ENCODE measurements around the gene TCTN2. TPM values are rescaled to one million over a fixed set of nuclear protein-coding genes. Genes with fewer than 3 reads are reported as not detected.

TCTN2 gene
- total RNA-seq, 1 donor from 2014 or later, result 12.8 TPM

DNA sequence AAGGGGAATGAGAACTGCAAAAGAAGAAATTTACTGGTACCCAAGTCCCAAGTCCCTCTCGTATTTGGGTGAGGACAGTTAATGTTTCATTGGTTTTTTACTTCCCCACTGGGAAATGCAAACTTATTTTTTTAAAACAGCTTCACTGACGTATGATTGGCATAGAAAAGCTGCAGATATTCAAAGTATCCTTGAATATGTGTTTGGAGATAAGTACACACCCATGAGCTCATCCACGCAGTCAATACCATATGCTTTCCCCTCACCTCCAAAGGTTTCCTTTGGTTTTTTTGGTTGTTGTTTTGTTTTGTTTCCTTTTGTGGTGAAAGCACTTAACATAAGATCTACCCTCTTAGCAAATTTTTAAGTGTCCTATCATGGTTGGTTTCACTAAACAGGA lies 13.1 kb downstream of the TCTN2 start:
- DNase-seq (ENCODE audit: extremely low spot score, unreplicated experiment), result no peak
- no peaks in the 10 kb centered on the region for H3K9me3 Mint-ChIP-seq (ENCODE audit: unreplicated experiment)
- H3K27ac Mint-ChIP-seq (ENCODE audit: unreplicated experiment), result no peak overlapping the region
- peaks cover 23% of the 10 kb centered on the region for H3K36me3 Mint-ChIP-seq (ENCODE audit: unreplicated experiment)
- no peaks in the 10 kb centered on the region for H3K4me1 Mint-ChIP-seq (ENCODE audit: unreplicated experiment)
- no peak overlapping the region for H3K4me3 Mint-ChIP-seq (ENCODE audit: unreplicated experiment)
- no peaks in the 10 kb centered on the region for H3K27me3 Mint-ChIP-seq (ENCODE audit: unreplicated experiment)
- TF ChIP-seq CTCF (IDR thresholded peaks at IDR 0.05), result no peak

GRCh38 chr12:123686636-123687190 lies 15.8 kb downstream of the TCTN2 start:
- no peak overlapping the region for H3K4me3 Mint-ChIP-seq (ENCODE audit: unreplicated experiment)
- no peak overlapping the region for H3K27ac Mint-ChIP-seq (ENCODE audit: unreplicated experiment)
- no peaks in the 10 kb centered on the region for H3K4me1 Mint-ChIP-seq (ENCODE audit: unreplicated experiment)
- H3K27me3 Mint-ChIP-seq (ENCODE audit: unreplicated experiment), result no peaks in the 10 kb centered on the region
- H3K9me3 Mint-ChIP-seq (ENCODE audit: unreplicated experiment), result no peaks in the 10 kb centered on the region
- no peak for DNase-seq (ENCODE audit: extremely low spot score, unreplicated experiment)
- TF ChIP-seq CTCF (IDR thresholded peaks at IDR 0.05), result no peak
- H3K36me3 Mint-ChIP-seq (ENCODE audit: unreplicated experiment), result peaks cover 25% of the 10 kb centered on the region

- no peak for DNase-seq (ENCODE audit: extremely low spot score, unreplicated experiment)
- TF ChIP-seq CTCF (IDR thresholded peaks at IDR 0.05), result no peak
- Mint-ChIP-seq H3K9me3 (ENCODE audit: unreplicated experiment) (no peaks in the 10 kb centered on the region), H3K36me3 (ENCODE audit: unreplicated experiment) (peaks cover 23% of the 10 kb centered on the region), H3K4me1 (ENCODE audit: unreplicated experiment) (no peaks in the 10 kb centered on the region), H3K27ac (ENCODE audit: unreplicated experiment) (no peak overlapping the region), H3K4me3 (ENCODE audit: unreplicated experiment) (no peak overlapping the region), H3K27me3 (ENCODE audit: unreplicated experiment) (no peaks in the 10 kb centered on the region)
These were observed 19.4 kb downstream of the TCTN2 start for GRCh38 chr12:123690191-123690840.

DNA sequence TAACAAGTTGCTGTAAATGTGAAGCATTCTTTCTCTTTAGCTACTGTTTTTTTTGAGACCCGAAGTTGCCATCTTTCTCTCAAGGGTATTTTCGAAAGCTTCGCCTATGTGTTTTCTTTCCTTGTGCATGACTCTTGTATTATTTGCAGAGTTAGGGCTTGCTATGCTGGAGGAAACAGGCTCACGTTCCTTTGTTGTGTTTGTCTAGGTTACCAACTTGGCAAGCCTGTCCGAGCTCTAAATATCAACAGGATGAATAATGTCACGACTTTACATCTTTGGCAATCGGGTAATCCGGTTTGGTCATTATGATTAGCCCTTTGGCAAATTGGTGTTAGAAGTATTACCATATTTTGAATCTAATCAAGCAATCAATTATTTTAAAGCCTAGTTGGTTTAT lies 25.3 kb downstream of the TCTN2 start:
- no peaks in the 10 kb centered on the region for H3K9me3 Mint-ChIP-seq (ENCODE audit: unreplicated experiment)
- peaks cover 24% of the 10 kb centered on the region for H3K36me3 Mint-ChIP-seq (ENCODE audit: unreplicated experiment)
- no peak overlapping the region for H3K4me3 Mint-ChIP-seq (ENCODE audit: unreplicated experiment)
- no peak for DNase-seq (ENCODE audit: extremely low spot score, unreplicated experiment)
- H3K27me3 Mint-ChIP-seq (ENCODE audit: unreplicated experiment), result no peaks in the 10 kb centered on the region
- TF ChIP-seq CTCF (IDR thresholded peaks at IDR 0.05), result no peak
- H3K4me1 Mint-ChIP-seq (ENCODE audit: unreplicated experiment), result no peaks in the 10 kb centered on the region
- H3K27ac Mint-ChIP-seq (ENCODE audit: unreplicated experiment), result no peak overlapping the region

DNA sequence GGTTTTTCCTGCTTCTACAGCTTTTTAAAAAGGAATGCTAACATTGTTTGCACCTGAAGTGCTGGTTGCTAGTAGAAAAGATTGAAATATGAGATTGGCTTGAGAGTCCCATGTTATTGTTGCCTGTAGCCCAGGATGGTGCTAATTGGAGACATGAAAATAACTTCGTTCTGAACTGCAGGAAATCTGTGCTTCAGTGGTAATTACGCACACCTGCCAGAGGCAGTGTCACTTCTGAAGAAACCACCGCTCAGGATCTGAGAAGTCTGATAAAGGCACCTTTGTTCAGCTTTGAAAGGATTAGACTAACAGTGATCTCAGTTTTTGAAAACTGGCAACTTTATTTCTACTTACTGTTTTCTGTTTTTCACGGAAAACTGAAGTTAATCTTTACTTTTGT lies 25.7 kb downstream of the TCTN2 start:
- DNase-seq (ENCODE audit: extremely low spot score, unreplicated experiment), result no peak
- H3K36me3 Mint-ChIP-seq (ENCODE audit: unreplicated experiment), result peaks cover 24% of the 10 kb centered on the region
- no peaks in the 10 kb centered on the region for H3K9me3 Mint-ChIP-seq (ENCODE audit: unreplicated experiment)
- no peaks in the 10 kb centered on the region for H3K27me3 Mint-ChIP-seq (ENCODE audit: unreplicated experiment)
- TF ChIP-seq CTCF (IDR thresholded peaks at IDR 0.05), result no peak
- H3K27ac Mint-ChIP-seq (ENCODE audit: unreplicated experiment), result no peak overlapping the region
- no peak overlapping the region for H3K4me3 Mint-ChIP-seq (ENCODE audit: unreplicated experiment)
- H3K4me1 Mint-ChIP-seq (ENCODE audit: unreplicated experiment), result no peaks in the 10 kb centered on the region
